IMR-90 (cell line): ENCODE results near the gene TMEM200C. TPM values are rescaled to one million over a fixed set of nuclear protein-coding genes. Genes with fewer than 3 reads are reported as not detected.

Experiments used
- ATAC-seq: fragments of 200-7000 bp; cut with Tn5 transposase; 2 replicates; pipeline ENCODE4 v1.9.1; 2020; ENCODE audit warnings: low read depth, mild to moderate bottlenecking, moderate library complexity
- BruUV-seq: library from RNA; stranded (reverse); fragments of 400-500 nt; replicated peaks from 2 replicates; lab custom pipeline; 2021; lab: Mats Ljungman, UMichigan
- CTCF ChIA-PET: fragments of 300-600 bp; formaldehyde crosslinking; extraction: SDS; loops from one replicate; lab custom pipeline; 2021; ENCODE audit warnings: antibody characterized with exemption; lab: Yijun Ruan, JAX
- POLR2A ChIA-PET: fragments of 300-600 bp; sonication (Branson Sonifier 250); formaldehyde crosslinking; loops from one replicate; lab custom pipeline; 2022; ENCODE audit warnings: antibody characterized with exemption; ENCODE audit not compliant: unreplicated experiment; lab: Charles Lee
- DNase-seq: peaks from one replicate; pipeline ENCODE4 v3.0.0; 2013
- H2AFZ ChIP-seq: replicated peaks from 2 replicates; pipeline ENCODE3; 2013; ENCODE audit warnings: low read length, mild to moderate bottlenecking; ENCODE audit not compliant: poor library complexity
- H2AK5ac ChIP-seq: 2 replicates; pipeline ENCODE4 v1.6.1; 2013; ENCODE audit warnings: low read depth, low read length, inconsistent platforms
- H2AK9ac ChIP-seq: replicated peaks from 2 replicates; pipeline ENCODE3; 2013; ENCODE audit warnings: mild to moderate bottlenecking, low read depth, low read length, moderate library complexity; ENCODE audit not compliant: poor library complexity
- H2BK120ac ChIP-seq: 2 replicates; pipeline ENCODE4 v1.6.1; 2013; ENCODE audit warnings: low read depth, low read length, inconsistent platforms
- H2BK15ac ChIP-seq: 3 replicates; pipeline ENCODE4 v1.6.1; 2013; ENCODE audit warnings: low read depth, low read length, inconsistent platforms
- H2BK20ac ChIP-seq: 2 replicates; pipeline ENCODE4 v1.6.1; 2013; ENCODE audit warnings: low read depth, mild to moderate bottlenecking, inconsistent platforms, low read length, moderate library complexity
- H2BK5ac ChIP-seq: 2 replicates; pipeline ENCODE4 v1.6.1; 2013; ENCODE audit warnings: mild to moderate bottlenecking, low read depth, low read length, inconsistent platforms; ENCODE audit not compliant: poor library complexity, severe bottlenecking
- H3K14ac ChIP-seq: replicated peaks from 2 replicates; pipeline ENCODE4 v1.6.1; 2013; ENCODE audit warnings: low read depth, low read length, inconsistent platforms
- H3K18ac ChIP-seq: 2 replicates; pipeline ENCODE4 v1.6.1; 2013; ENCODE audit warnings: low read depth, low read length, control low read depth
- H3K23ac ChIP-seq: 2 replicates; pipeline ENCODE4 v1.6.1; 2013; ENCODE audit warnings: low read depth, low read length, inconsistent platforms
- H3K27ac ChIP-seq: 2 replicates; pipeline ENCODE4 v1.5.1; 2013; ENCODE audit warnings: mild to moderate bottlenecking, control low read depth, low read length; ENCODE audit not compliant: insufficient read depth
- H3K27me3 ChIP-seq: 2 replicates; pipeline ENCODE4 v1.6.1; 2013; ENCODE audit warnings: low read length; ENCODE audit not compliant: control insufficient read depth, insufficient read depth
- H3K36me3 ChIP-seq: 2 replicates; pipeline ENCODE4 v1.6.1; 2013; ENCODE audit warnings: low read length, mixed read lengths; ENCODE audit not compliant: control insufficient read depth, insufficient read depth
- H3K4ac ChIP-seq: 2 replicates; pipeline ENCODE4 v1.6.1; 2013; ENCODE audit warnings: low read depth, low read length, inconsistent platforms
- H3K4me1 ChIP-seq: 2 replicates; pipeline ENCODE4 v1.6.1; 2013; ENCODE audit warnings: low read length, mixed read lengths; ENCODE audit not compliant: control insufficient read depth, insufficient read depth
- H3K4me2 ChIP-seq: 2 replicates; pipeline ENCODE4 v1.6.1; 2013; ENCODE audit warnings: low read depth, mild to moderate bottlenecking, control low read depth, low read length, moderate library complexity
- H3K4me3 ChIP-seq: 2 replicates; pipeline ENCODE4 v1.5.1; 2013; ENCODE audit warnings: low read depth, mild to moderate bottlenecking, control low read depth, low read length, moderate library complexity; ENCODE audit not compliant: insufficient read depth
- H3K56ac ChIP-seq: 2 replicates; pipeline ENCODE4 v1.6.1; 2013; ENCODE audit warnings: low read length, inconsistent platforms; ENCODE audit not compliant: insufficient read depth; ENCODE audit errors: extremely low read depth
- H3K79me1 ChIP-seq, 2 experiments: 2 replicates each; pipeline ENCODE4 v1.6.1; 2013; ENCODE audit warnings: low read length in 2 of 2, inconsistent platforms in 1 of 2, low read depth in 1 of 2
- H3K9ac ChIP-seq: 2 replicates; pipeline ENCODE4 v1.6.1; 2013; ENCODE audit warnings: low read depth, low read length, control low read depth
- H3K9me1 ChIP-seq: 2 replicates; pipeline ENCODE4 v1.6.1; 2013; ENCODE audit warnings: low read length, inconsistent platforms; ENCODE audit not compliant: insufficient read depth
- H3K9me3 ChIP-seq: 2 replicates; pipeline ENCODE4 v1.6.1; 2013; ENCODE audit warnings: low read length; ENCODE audit not compliant: control insufficient read depth, insufficient read depth
- H4K20me1 ChIP-seq: 2 replicates; pipeline ENCODE4 v1.6.1; 2013; ENCODE audit warnings: low read length, inconsistent platforms; ENCODE audit not compliant: insufficient read depth
- H4K5ac ChIP-seq: 2 replicates; pipeline ENCODE4 v1.6.1; 2013; ENCODE audit warnings: mild to moderate bottlenecking, low read depth, low read length, control low read depth
- H4K8ac ChIP-seq, 2 experiments: 2 replicates each; pipeline ENCODE4 v1.6.1; 2013; ENCODE audit warnings: low read depth in 2 of 2, low read length in 2 of 2, control low read depth in 1 of 2, inconsistent platforms in 1 of 2
- H4K91ac ChIP-seq: 2 replicates; pipeline ENCODE4 v1.6.1; 2013; ENCODE audit warnings: low read depth, low read length, inconsistent platforms; ENCODE audit not compliant: insufficient read depth
- CEBPB ChIP-seq: IDR thresholded peaks from 2 replicates; pipeline ENCODE4 v1.6.1; 2012; ENCODE audit warnings: low read depth, low read length, improper control_type of control experiment
- ELK1 ChIP-seq: fragments of 150-350 bp; IDR thresholded peaks from 2 replicates; pipeline ENCODE4 v1.6.1; 2016; ENCODE audit warnings: low read depth, mild to moderate bottlenecking, low read length, moderate library complexity, borderline replicate concordance
- MXI1 ChIP-seq: IDR thresholded peaks from 2 replicates; pipeline ENCODE4 v1.6.1; 2012; ENCODE audit warnings: low read depth, mild to moderate bottlenecking, low read length, moderate library complexity, borderline replicate concordance
- WGBS, 2 experiments: methylation state at CpG; one replicate each; pipeline versions ENCODE4 v1.1.5 to v1.1.7; 2013; ENCODE audit warnings: missing lambda C conversion rate in 2 of 2; ENCODE audit not compliant: insufficient read length in 1 of 2; ENCODE audit errors: extremely low coverage in 2 of 2; 5-methylcytosine and 5-hydroxymethylcytosine counted together
- dilution Hi-C: fragments of 300-500 bp; cut with HindIII; formaldehyde crosslinking; loops from one replicate; pipeline ENCODE4 v1.14.3; 2018; ENCODE audit warnings: low sequenced_read_pairs; ENCODE audit not compliant: unreplicated experiment
- in situ Hi-C: fragments of 300-500 bp; cut with MboI; formaldehyde crosslinking; loops from 3 replicates; pipeline ENCODE4 v1.14.3; 2019; ENCODE audit warnings: low sequenced_read_pairs, inconsistent platforms, mixed read lengths
- intact Hi-C: fragments of 100-400 bp; cut with micrococcal nuclease; formaldehyde crosslinking; loops from 2 replicates; pipeline ENCODE4 v1.10.0; 2022
- polyA plus RNA-seq, 3 experiments: library from polyadenylated mRNA; depleted of rRNA; stranded (reverse); fragments of >200 nt; gene quantifications; 2 replicates each; pipeline ENCODE4 v1.2.3, GENCODE V29; 2012; ENCODE audit warnings: low replicate concordance in 1 of 3
- total RNA-seq: library from RNA; depleted of rRNA; stranded (reverse); fragments of >200 nt; gene quantifications from 2 replicates; pipeline ENCODE4 v1.2.3, GENCODE V29; 2012

TMEM200C gene
- total and polyA plus RNA-seq, 2 of the 4 experiments (the other 2 are of a cell fraction) = 1.4 to 2.5 TPM

- Histone ChIP-seq H3K27ac (no peak overlapping the region), H4K20me1 (no peaks in the 10 kb centered on the region), H3K4me1 (0 out of 2 replicates have a peak, but pooled peaks cover 1% of the 10 kb centered on the region), H2BK5ac (no peak overlapping the region), H3K14ac (no peak overlapping the region), H3K56ac (no peak overlapping the region), H3K23ac (no peak overlapping the region), H3K4me3 (no peak overlapping the region), H3K9me3 (no peaks in the 10 kb centered on the region), H3K27me3 (no peaks in the 10 kb centered on the region; the same call in 1 of the 2 replicates), H3K4me2 (no peak overlapping the region), H2AK9ac (no peak overlapping the region), H3K18ac (no peak overlapping the region), H3K36me3 (no peaks in the 10 kb centered on the region), H3K79me1 (no peaks in the 10 kb centered on the region), H4K91ac (no peak overlapping the region), H3K4ac (no peak overlapping the region), H2AFZ (no peak overlapping the region), H3K9ac (no peak overlapping the region), H4K5ac (no peak overlapping the region), H2BK20ac (no peak overlapping the region), H4K8ac (no peak overlapping the region), H2AK5ac (no peak overlapping the region), H2BK15ac (no peak overlapping the region), H3K9me1 (no peaks in the 10 kb centered on the region), H2BK120ac (no peak overlapping the region)
- intact Hi-C loops (no loop called here), dilution Hi-C loops (no loop called here), in situ Hi-C loops (no loop called here)
- ChIA-PET POLR2A (no interaction called here), CTCF (interaction anchor here (0.7 kb wide), 1 partner anchor 356 kb away, joined by 3 read pairs; no protein-coding TSS in a partner anchor)
- WGBS, 2 experiments = no CpG with 5 or more reads among the region's 3 CpGs
- no peak for DNase-seq
- no TSS peak for BruUV-seq
- TF ChIP-seq CEBPB = peak; percentile 67
- no peak for TF ChIP-seq ELK1
- no peak for TF ChIP-seq MXI1
- ATAC-seq = no peak
Measured at GRCh38 chr18:5944448-5944847, 49.1 kb upstream of the TMEM200C start.
